RPMI8226 (cell line): ENCODE results near the gene JAK1.
"Not testable (repeated sequence)": the region's sequence is repeated elsewhere in the genome, so short reads cannot be mapped to it uniquely, and the experiment has no call there.

Source experiments
- DNase-seq: peaks from one replicate; pipeline ENCODE4 v3.0.0-alpha.2; 2015

JAK1 gene

GRCh38 chr1:64948216-64948615 lies 18.1 kb downstream of the JAK1 start:
- DNase-seq: no peak

GRCh38 chr1:64946916-64947315 lies 19.4 kb downstream of the JAK1 start:
- DNase-seq: no peak

- DNase-seq: no peak
Observed at GRCh38 chr1:64944913-64945312, 21.4 kb downstream of the JAK1 start.

- no peak for DNase-seq
Observed at GRCh38 chr1:64942675-64943074, 23.7 kb downstream of the JAK1 start.

- DNase-seq: no peak
Observed at GRCh38 chr1:64942118-64942517, 24.2 kb downstream of the JAK1 start.

GRCh38 chr1:64941461-64942117 lies 24.8 kb downstream of the JAK1 start:
- DNase-seq: no peak

- DNase-seq: no peak
Observed at GRCh38 chr1:64940025-64940424, 26.3 kb downstream of the JAK1 start.

- DNase-seq: no peak
Observed at GRCh38 chr1:64938991-64939390, 27.4 kb downstream of the JAK1 start.

GRCh38 chr1:64936956-64937355 lies 29.4 kb downstream of the JAK1 start:
- no peak for DNase-seq

GRCh38 chr1:64935551-64936155 lies 30.7 kb downstream of the JAK1 start:
- no peak for DNase-seq

GRCh38 chr1:64934878-64935275 lies 31.5 kb downstream of the JAK1 start:
- DNase-seq: no peak

- DNase-seq: no peak
Observed at GRCh38 chr1:64934115-64934877, 32.1 kb downstream of the JAK1 start.

- DNase-seq: no peak
Observed at GRCh38 chr1:64933296-64934070, 32.9 kb downstream of the JAK1 start.

GRCh38 chr1:64932962-64933295 lies 33.4 kb downstream of the JAK1 start:
- no peak for DNase-seq

- DNase-seq: not testable (repeated sequence)
Observed at GRCh38 chr1:64930640-64931039, 35.7 kb downstream of the JAK1 start.

- DNase-seq: no peak
Observed at GRCh38 chr1:64929221-64929620, 37.1 kb downstream of the JAK1 start.

GRCh38 chr1:64928325-64928724 lies 38.0 kb downstream of the JAK1 start:
- no peak for DNase-seq

GRCh38 chr1:64925594-64925993 lies 40.8 kb downstream of the JAK1 start:
- no peak for DNase-seq

GRCh38 chr1:64923294-64923718 lies 43.0 kb downstream of the JAK1 start:
- no peak for DNase-seq

GRCh38 chr1:64922336-64922735 lies 44.0 kb downstream of the JAK1 start:
- no peak for DNase-seq

GRCh38 chr1:64921771-64922170 lies 44.6 kb downstream of the JAK1 start:
- DNase-seq: no peak

- DNase-seq: no peak
Observed at GRCh38 chr1:64920941-64921589, 45.3 kb downstream of the JAK1 start.

- not testable (repeated sequence) for DNase-seq
Observed at GRCh38 chr1:64919120-64919519, 47.2 kb downstream of the JAK1 start.
